HG02642 (cell line): Measurements from ENCODE around the gene GMPR2.
A peak's percentile ranks its signal among the peaks of the same experiment; 100 is the strongest.

Experiments used
- ATAC-seq: cut with Tn5 transposase; IDR thresholded peaks from one replicate; pipeline ENCODE4 v1.9.1; 2021; ENCODE audit warnings: mild to moderate bottlenecking; ENCODE audit not compliant: unreplicated experiment, poor library complexity

GMPR2 gene

DNA sequence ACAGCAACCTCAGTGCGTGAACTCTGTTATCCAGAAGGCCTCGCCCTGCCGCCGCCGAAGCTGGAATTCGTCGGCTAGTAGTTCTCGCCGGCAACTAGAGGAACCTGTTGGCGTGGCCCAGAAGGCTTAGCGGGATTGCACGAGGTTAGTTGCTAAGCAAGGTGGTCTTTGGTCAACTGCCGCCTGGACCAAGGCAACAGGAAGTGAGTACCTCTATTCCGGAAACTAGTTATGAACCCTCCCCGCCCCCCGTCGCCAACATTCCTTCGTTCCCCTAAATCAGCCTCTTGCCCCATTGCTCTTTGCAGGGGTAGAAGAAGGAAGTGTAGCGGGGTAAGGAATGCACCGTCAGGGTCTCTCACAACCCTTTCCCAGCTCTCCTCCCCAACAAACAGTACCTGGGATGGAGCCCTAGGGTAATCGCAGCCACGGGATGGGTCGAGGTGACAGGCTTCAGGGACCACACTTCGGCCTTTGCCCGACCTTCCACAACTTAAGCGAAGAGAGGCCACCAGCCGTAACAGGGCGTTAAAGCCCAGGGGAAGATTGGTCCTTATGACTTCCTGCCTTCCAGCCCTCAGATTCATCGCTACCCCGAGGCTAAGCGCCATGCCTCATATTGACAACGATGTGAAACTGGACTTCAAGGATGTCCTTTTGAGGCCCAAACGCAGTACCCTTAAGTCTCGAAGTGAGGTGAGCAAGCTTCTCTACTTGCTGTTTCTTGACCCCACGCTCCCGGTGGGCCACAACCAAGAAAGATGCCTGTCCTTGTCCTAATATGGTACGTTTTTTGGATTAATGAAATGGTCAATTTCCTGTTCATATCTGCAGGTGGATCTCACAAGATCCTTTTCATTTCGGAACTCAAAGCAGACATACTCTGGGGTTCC is at the start of gene GMPR2:
GMPR2 (plus strand) TSS at position 285 of the 893 bp plus-strand sequence; CDS start at position 610, 325 bp downstream.
- peak; percentile 60 for ATAC-seq

DNA sequence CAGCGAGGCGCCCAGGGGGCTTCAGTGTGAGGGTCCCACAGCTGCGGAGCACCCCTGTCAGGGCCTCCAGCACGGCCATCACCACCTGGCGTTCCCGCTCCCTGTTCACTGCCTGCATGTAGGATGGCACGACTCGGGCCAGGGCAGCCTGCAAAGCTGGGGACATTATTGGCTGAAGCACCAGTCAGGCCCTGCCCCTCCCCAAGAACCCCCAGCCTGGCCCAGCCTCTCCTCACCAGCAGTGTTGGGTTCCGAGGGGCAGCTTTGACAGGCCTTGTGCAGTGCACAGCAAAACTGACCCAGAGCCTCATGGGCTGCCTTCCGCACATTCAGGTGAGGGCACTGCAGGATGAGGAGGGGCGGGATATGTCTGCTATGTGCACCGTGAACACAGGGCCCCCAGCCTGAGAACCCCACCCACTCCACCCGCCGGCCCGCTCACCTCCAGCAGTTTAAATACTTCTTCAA is 49.7 kb upstream of the GMPR2 start:
- ATAC-seq = no peak

DNA sequence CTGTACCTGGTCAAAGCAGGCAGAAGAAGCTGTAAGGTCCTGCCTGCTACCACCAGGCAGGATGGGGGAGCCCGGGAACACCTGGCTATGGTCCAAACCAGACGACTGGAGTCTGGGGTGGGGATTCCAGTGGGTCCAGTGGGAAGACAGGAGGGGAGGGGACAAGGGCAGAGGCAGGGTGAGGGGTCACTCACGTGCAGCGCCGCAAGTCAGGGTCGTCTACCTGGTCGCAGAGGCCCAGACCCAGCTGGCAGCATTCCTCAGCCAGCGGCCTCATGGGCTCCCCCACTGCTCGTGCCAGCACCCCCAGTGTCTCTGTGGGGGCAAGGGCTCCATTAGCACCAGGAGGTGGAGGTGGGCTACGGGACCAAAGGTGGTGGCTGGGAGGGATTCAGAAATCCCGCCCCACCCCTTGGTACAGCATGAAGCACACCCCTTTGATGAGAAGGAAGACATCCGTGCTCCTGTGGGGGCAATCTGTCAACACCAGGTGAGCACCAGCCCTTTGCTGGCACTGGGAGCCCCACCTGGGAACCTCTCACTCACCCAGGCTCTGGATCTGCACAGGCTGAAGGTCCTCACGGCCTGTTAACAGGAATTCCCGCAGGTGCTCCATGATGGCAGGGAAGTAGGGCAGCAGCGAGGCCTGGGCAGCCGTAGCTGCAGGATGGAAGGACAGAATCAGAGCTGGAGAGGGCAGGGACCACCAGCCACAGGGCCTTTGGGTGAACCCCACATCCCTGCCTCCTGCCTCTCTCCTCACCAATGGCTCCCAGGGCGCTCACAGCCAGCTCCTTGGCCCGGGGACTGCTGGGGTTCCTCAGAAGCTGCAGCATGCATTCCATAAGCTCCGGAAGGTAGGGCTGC is 48.4 kb upstream of the GMPR2 start:
- ATAC-seq = no peak

DNA sequence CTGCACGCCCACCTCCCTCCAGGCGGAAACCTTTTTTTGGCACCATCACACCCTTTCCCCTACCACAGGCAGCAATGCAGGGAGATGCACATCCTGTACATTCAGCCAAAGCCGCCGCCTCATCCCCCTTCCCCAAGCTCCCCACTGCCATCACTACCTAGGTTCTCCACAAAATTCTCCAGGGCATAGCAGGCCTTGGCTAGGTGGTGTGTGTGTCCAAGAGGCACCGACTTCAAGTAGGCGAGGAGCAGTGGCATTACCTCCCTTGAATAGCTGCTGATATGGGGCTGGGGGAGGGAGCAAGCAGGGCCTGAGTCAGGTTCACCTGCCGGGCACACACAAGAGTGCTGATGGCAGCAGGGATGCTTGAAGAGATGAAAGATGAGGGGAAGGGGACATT is 47.7 kb upstream of the GMPR2 start:
- no peak for ATAC-seq

DNA sequence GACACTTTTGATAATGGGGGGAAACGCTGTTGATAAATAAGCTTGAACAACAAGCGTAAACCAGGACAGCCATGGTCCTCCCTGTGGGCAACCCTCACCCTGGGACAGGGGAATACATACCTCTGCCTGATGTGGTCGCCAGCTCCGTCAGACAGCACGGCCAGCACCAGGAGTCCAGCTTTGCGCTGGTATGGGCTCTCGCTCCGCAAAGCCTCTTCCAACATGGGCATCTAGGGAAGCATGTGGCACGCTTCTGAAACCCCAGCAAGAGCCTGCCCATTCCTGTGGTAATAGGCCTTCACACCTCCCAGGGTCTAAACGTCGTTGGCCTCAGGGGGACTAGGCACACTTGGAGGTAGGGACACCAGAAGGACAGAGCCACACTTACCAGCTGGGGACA is 47.0 kb upstream of the GMPR2 start:
- ATAC-seq = no peak

DNA sequence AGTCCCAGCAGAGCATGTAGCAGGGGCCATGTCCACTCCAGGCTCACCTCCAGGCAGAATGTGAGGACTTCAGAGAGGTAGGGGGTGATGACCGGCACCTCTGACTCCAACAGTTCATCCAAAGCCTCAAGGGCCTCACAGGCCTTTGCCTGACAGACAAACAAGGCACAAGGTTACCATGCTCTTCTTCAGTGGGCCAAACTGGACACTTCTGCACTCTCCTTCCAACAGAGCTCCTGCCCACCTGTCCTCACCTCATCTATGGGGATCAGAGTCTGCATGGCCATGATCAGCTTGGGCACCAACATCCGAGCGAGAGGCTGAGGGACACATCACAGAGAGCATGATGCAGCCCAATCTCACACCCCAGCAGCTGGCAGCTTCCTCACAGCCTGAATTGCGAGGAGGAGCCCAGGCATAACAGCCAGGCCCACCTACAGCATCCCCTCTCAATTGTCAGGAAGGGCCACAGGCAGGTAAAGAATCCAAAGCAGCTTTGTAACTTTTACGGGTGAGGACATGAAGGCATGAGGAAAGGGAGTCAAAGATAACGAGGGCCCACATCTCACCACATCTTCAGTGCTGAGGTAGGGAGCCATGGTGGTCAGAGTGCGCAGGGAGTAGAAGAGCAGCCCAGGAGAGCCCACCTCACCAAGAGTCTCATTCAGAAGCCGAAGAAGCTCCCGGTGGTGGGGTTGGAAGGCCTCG is 45.7 kb upstream of the GMPR2 start:
- no peak for ATAC-seq

DNA sequence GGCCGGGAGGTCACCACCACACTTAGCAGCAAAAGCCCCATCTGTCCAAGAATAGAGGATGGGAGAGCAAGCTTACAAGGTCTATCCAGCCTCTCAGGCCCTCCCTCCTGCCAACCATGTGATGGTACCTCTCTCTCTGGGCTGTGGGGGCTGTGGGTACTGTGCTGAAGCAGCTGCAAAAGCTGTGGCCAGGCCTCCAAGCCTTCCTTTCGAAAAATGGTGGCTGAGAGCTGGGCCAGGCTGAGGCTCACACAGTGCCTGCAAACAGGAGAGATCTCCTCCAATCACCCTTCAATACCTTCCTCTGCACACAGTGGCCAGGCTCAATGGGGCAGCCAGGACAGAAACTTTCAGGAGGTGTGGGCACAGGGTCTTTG is 45.2 kb upstream of the GMPR2 start:
- no peak for ATAC-seq

DNA sequence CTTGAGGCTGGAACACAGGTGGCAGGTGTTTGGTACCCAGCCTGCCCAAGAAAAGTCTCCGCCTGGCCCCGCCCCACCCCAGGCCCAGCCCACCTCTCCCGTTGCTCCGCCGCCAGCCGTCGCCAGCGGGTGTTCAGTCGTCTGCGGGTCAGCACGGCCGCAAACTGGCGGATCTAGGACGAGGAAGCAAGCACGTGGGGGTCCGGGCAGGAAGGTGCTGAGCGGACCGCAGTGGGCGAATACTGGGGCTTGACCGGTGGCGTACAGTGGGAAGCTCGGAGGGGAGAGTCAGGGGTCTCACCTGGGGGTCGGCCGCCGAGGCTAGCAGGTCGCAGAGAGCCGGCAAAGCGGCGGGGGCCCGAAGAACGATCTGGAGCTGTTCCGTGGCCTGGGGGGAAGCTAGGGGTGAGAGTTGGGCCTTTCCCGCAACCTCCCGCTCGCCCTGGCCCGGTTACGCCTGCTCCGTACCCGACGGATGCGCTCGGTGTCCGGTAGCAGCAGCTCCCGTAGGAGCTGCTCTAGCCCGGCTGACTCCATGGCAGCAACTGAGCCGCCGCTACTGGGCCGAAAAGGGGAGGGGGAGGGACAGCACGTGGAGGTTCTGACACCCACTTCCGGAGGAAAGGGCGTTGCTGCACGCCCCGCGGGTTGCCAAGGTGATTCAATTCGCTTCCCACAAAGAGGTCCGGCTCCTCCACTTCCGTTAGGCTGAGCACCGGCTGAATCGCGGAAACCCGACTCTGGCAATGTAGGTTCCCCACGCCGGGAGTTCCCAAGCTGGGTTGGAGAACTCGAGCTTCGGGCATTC is 44.3 kb upstream of the GMPR2 start, which contains the start of gene IPO4:
IPO4 (minus strand) TSS at position 566 of the 808 bp plus-strand sequence; CDS start at position 537, 29 bp downstream.
- peak; percentile 89 for ATAC-seq

DNA sequence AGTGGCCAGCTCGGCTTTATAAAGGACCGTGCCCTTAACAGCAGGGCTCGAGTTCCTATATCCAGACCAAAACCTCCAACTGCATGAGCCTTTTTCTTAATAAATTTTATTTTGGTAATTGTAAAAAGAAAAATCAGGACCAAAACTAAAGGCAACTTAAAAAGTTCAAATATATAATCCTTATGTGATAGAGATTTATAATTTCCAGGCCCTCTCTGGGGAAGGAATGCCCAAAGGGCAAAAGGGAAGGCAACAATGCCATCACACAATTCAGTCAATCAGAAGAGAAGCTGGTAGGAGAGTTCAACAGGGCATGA is 43.7 kb upstream of the GMPR2 start:
- ATAC-seq = no peak

DNA sequence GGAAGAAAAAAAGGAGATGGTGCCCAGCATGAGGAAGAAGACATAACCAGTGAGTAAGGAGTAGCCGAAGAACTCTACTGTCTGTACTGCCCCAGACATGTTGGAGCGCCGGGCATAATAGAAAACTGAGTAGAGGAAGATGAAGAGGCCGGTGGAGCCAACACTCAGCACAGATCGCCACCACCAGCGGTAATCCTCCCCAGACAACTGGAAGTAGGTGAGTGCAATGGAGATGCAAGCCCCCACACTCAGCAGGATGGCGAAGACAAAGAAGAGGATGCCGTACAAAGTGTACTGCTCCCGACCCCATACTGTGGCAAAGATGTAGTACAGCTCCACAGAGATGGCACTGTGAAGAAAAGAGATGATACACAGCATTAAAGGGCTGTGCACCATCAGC is 43.3 kb upstream of the GMPR2 start:
- no peak for ATAC-seq

DNA sequence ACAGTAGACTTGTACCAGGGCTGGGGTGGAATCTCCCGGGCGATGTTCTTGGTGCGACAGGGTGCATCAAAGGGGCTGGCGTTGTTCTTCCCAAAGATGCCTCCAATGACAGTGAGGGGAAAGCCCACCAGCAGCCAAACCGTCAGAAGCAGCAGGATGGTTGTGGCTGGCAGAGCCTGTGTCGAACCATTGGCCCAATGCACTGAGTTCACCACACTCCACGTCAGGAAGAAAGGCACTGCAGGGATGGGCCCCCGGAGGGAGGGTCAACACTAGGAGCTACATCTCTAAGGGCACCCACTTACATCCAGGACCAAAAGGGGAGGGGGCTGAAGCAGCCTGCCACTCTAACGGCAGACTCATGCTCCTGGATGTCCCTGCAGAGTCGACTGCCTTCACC is 42.3 kb upstream of the GMPR2 start:
- no peak for ATAC-seq

DNA sequence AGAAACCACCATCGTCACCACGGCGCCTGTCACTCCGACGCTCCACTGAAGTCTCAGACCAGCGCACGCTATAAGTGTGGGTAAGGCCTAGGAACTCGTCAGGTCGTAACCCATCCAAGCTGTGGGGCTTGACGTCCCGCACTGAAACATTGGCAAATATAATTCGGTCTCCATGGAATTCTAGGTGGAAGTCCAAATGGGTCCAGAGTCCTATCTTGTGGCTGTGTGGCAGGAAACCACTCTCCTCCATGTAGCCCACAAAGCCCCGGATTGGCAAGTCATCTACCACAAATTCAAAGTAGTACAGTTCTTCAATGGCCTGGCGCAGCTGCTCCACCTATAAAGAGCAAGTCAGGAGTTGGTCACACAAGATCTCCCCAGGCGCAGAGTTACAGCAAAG is 39.8 kb upstream of the GMPR2 start:
- ATAC-seq = no peak

DNA sequence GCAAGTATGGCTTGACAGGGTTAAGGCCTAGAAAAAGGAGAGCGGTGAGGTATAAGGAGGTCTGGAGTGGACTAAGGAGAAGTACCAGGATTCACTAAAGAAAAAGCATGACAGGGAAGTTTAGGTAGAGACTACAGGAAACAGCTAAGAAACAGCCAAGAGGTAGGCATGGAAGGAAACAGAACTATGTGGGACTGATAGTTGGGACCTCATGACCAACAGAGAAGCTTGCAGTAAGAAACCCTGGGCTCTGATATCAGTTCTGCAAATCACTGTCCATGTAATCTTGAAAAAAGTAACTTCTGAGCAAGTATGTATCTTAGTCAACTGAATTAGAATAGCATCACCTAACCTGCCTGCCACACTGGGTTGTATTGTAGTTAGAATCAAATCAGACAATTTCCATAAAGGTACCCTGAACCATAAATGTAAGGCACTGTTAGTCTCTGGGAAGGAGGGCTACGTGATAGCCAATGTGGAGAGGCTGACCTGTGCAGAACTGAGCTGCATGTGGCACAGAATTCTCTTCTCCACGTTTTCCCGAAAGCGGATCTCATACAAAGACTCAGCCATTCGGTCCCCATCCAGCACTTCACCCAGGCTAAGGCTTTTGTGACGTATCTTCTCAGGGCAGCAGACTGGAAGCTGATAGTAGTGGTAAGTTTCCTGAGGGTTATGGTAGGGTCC is 38.4 kb upstream of the GMPR2 start:
- ATAC-seq = no peak

DNA sequence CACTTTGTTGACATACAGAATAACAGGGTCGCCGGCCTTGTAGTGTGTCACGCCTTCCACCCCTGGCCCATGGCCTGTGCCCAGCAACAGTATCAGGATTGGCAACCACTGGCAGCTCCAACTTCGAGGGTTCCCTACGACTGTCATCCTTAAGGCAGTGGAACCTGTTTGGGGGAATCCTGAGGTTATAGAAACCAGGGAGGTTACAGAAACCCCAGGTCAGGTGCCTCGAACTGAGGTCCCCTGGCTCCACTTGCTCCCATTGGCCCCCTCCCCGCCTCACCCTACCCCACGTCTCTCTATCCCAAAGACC is 37.9 kb upstream of the GMPR2 start:
- no peak for ATAC-seq

DNA sequence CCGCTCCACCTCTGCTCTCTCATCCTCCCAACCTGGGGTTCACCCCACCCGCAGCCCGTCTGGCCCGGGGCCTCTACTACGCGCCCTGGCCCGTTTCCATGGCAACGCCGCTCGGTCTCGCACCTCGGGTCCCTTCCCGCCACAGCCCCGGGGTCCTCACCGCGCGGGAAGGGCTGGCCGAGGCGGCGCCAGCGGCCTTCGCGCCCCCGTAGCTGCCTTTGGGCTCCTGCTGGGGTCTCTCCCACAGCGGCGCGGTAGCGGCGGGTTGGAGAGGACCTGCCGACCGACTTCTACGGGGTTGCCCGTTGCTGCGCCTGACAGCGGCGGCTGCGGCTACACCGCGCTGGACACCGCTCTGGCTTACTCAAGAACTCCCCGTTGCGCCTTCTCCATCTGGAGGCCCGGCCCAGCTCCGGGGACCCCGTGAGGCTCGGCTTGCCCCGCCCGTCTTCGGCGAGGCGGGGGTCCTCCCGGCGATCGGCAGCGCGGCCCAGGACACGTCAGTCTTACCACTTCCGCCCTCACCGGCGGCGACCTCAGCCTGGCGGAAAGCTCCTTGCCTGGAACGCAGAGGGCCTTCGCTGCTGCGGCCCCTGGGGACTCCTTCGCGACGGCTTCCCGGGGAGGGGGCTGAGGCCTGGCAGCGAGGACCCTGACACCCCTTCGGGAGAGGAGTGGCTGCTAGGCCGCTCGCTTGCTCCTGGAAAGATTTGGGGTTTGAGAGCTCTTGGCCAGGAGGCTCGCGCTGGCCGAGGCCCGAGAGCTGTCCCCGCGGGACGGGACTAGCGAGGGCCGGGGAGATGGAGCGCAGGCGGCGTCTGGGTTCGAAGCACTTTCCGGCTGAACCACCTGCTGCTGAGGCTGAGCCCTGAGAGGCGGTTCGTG is 37.3 kb upstream of the GMPR2 start, which contains the start of gene TM9SF1:
TM9SF1 (minus strand) TSS at position 256 of the 885 bp plus-strand sequence. CDS start 422 bp downstream, outside the sequence.
- peak; percentile 83 for ATAC-seq

DNA sequence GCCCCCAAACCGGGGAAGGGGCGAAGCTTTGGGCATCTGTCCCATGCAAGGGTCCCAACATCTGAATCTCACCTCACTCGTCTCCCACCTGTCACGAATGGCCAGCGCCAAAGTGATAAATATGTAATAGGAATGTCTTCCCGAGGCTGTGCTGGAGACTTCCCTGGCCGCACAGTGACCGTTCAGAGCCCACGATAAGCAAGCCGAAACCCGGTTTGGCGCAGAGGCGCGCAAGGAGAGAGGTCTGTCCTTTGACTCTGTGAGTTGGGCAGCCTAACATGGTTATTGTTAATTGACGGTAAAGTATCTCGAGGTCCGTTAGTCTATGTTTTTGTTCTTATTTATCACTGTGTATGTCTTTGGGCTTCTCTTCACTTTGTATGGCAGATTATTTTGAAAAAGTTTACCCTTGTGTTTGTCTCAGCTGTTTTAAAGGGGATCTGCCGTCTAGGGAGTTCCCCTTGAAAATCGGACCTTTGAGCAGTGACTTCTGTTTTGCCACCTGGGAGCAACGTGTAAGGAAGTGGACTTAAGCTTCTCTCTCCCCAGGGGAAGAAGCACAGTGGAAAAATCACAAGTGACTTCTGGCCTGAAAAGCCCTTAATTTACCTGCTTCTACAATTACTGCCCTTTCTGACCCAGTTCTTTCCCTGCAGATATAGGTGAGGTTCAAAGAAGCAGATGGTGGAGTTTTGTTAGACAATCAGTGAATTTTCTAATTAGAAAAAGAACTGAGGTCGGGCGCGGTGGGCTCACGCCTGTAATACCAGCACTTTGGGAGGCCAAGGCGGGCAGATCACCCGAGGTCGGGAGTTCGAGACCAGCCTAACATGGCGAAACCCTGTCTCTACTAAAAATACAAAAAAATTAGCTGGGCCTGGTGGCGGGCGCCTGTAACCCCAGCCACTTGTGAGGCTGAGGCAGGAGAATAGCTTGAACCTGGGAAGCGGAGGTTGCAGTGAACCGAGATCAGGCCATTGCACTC is 36.4 kb upstream of the GMPR2 start:
- ATAC-seq = peak; percentile 28

DNA sequence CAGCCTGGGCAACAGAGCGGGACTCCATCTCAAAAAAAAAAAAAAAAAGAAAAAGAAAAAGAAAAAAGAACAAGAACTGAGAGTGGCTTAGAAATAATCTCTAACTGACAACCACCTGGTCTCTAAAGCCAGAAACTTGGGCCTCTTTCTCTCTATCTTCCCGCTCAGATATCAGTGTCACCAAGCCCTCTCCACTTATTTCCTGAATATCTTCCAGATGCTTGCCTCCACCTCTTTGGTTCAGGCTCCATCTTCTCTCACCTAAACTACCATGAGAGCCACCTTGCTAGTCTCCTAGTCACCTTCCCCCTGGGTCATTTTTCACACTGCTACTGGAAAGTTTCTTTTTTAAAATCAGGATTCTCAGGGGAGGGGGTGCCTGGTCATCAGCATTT is 35.7 kb upstream of the GMPR2 start:
- no peak for ATAC-seq
